HG02884 (cell line): ENCODE data around the gene FER1L5.
A peak's percentile ranks its signal among the peaks of the same experiment; 100 is the strongest.

Experiments used
- ATAC-seq: cut with Tn5 transposase; IDR thresholded peaks from one replicate; pipeline ENCODE4 v1.9.1; 2021; ENCODE audit warnings: mild to moderate bottlenecking, moderate library complexity; ENCODE audit not compliant: unreplicated experiment

Gene FER1L5

DNA sequence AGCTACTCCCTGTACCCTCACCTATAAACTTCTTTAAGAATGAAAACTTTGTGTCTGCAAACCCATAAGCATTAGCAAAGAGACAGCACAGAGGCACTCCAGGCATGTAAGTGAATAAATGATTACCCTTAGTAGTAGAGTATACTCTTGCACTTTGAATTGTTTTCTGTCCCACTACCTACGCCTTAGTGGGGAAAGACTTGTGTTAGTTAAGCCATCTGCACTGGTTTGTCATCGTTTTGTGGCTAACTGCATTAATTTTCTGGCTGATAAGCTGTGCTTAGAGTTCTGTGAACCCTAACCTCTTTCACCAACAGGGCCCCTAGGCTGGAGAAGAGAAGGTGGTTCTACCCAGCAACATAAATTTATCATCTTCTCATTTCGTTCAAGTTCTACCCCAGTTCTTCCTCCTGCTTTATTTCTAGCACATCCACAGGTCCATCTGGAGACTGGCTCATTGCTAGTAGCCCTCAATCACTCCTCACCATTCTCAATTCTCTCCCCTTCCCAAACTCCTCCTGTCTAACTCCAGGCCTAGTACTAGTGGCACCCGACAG is 96.6 kb downstream of the FER1L5 start:
- no peak for ATAC-seq

GRCh38 chr2:96739633-96740428 is 97.3 kb downstream of the FER1L5 start, which contains the start of gene LMAN2L:
TSS of gene LMAN2L (minus strand) at chr2:96740064. CDS start at chr2:96740040, 24 bp downstream.
- peak; percentile 99 for ATAC-seq

DNA sequence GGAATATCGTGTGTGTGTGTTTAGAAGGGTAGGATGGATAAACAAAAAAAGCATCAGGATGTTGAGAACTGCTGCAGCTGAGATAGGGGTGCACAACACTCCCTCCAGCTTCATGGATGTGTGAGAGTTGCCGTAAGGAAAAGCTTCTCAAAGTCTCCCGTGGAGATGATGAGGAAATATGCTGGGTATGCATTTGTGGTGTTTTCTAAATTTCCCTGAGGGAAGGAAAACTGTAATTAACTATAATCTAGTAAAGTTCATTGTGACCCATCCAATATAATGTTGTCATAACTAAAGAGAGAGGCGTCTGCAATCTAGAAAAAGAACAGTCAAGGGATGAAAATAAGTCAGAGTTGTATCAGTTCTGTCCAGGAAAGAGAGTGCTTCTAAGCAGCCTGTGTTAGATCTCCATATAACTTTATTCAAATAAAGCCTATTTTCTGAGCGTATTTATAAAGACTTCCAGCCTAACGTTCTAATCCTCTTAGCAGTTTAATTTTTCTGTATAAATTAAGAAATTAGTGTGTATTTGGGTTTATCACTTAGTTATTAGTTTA is 104.6 kb downstream of the FER1L5 start:
- no peak for ATAC-seq

DNA sequence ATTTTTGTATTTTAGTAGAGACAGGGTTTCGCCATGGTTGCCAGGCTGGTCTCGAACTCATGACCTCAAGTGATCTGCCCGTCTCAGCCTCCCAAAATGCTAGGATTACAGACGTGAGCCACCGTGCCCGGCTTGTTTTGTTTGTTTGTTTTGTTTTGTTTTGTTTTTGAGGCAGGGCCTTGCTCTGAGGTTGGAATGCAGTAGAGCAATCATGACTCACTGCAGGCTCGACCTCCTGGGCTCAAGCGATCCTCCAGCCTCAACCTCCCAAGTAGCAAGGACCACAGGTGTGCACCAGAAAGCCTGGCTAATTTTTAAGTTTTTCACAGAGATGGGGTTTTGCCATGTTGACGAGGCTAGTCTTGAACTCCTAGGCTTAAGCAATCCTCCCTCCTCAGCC is 109.2 kb downstream of the FER1L5 start:
- no peak for ATAC-seq

- ATAC-seq, result no peak
These were observed 111.2 kb downstream of the FER1L5 start for GRCh38 chr2:96753661-96754282.

DNA sequence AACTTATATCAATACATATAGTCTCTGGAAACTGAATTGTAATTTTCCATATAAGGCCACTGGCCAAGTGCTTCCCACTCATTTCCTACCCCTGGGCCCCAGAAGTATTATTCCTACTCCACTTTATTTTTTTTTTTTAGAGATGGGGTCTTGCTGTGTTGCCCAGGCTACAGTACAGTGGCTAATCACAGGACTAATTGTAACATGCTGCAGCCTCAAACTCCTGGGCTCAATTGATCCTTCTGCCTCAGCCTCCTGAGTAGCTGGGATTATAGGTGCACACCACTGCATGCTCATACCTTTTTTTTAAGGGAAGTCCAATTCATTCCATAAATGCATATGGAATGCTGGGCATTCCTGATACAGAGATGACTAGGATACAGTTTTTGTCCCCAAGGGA is 111.8 kb downstream of the FER1L5 start:
- no peak for ATAC-seq
